ENCODE results near the gene NKAIN4.

DNA sequence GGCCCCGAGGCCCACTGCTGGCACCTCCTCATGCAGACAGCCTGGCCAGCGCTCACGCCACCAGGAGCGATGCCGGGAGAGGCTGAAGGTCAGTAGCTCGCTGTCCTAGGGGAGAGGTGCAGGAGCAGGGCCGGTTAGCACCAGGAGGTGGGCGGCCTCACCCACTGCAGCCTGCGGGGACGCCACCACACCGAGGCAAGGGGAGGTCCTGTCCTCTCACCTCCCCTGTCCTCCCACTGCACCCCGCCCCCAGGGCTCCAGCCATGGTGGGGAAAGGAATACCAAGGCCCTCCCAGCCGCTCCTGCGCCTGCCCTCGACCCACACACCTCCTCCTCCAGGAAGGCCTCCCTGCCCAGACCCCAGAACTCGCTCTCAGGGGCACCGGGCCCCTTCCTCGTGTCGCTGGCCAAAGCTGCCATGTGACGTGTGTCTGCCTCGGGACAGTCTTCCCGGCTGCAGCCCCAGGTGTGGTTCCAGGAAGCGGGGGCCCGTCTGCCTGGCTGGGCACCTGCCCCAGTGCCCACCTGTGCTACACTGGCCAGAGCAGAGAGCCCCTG is 6.5 kb downstream of the NKAIN4 start:
- TF ChIP-seq ZNF274 (IDR thresholded peaks at IDR 0.05; ENCODE audit: low read depth, low read length) (no peak), YY1 (IDR thresholded peaks at IDR 0.05; ENCODE audit: insufficient read depth, insufficient read length) (no peak)

All from NT2/D1 (cell line).